ENCODE measurements around the gene FAM117A.

DNA sequence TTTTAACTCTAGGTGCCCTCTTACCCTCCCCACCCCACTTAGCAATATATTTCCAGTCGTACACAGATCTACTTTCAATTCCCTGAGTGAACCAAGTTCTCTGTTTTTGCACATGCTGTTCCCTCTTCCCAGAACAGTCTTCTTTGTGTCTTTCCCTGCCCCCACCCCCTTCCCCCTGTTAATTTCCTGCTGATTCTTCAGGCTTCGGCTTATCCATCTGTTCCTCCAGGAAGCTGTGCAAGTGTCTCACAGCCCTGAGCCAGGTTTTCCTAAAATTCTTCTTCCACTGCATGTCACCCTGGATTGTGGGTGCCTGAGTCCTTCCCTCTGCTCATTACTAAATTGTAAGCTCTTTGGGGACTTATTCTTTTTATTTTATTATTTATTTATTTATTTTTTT is 73.7 kb downstream of the FAM117A start:
- TF ChIP-seq, protein P1, sequence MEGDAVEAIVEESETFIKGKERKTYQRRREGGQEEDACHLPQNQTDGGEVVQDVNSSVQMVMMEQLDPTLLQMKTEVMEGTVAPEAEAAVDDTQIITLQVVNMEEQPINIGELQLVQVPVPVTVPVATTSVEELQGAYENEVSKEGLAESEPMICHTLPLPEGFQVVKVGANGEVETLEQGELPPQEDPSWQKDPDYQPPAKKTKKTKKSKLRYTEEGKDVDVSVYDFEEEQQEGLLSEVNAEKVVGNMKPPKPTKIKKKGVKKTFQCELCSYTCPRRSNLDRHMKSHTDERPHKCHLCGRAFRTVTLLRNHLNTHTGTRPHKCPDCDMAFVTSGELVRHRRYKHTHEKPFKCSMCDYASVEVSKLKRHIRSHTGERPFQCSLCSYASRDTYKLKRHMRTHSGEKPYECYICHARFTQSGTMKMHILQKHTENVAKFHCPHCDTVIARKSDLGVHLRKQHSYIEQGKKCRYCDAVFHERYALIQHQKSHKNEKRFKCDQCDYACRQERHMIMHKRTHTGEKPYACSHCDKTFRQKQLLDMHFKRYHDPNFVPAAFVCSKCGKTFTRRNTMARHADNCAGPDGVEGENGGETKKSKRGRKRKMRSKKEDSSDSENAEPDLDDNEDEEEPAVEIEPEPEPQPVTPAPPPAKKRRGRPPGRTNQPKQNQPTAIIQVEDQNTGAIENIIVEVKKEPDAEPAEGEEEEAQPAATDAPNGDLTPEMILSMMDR (IDR thresholded peaks at IDR 0.05) = no peak
- TF ChIP-seq POLR2A (IDR thresholded peaks at IDR 0.05) = no peak

Data from adrenal gland (tissue), 5 donors.